Fibroblast of the conjunctiva (primary cell): ENCODE measurements around the gene SMIM22.
"Not testable (repeated sequence)": the region's sequence is repeated elsewhere in the genome, so short reads cannot be mapped to it uniquely, and the experiment has no call there.

Experiments used
- DNase-seq: peaks from one replicate; pipeline ENCODE4 v3.0.0-alpha.2; 2010; ENCODE audit warnings: low read depth

The SMIM22 gene

GRCh38 chr16:4768549-4769305 lies 26.4 kb upstream of the SMIM22 start:
- DNase-seq = peak; percentile 85

- DNase-seq = no peak
These were observed 25.9 kb upstream of the SMIM22 start for GRCh38 chr16:4769306-4769638.

- DNase-seq = no peak
These were observed 23.5 kb upstream of the SMIM22 start for GRCh38 chr16:4771646-4772045.

- DNase-seq = no peak
These were observed 22.8 kb upstream of the SMIM22 start for GRCh38 chr16:4772351-4772750.

- no peak for DNase-seq
These were observed 20.2 kb upstream of the SMIM22 start for GRCh38 chr16:4775005-4775404.

- DNase-seq = no peak
These were observed 18.9 kb upstream of the SMIM22 start for GRCh38 chr16:4776141-4776705.

- no peak for DNase-seq
These were observed 17.7 kb upstream of the SMIM22 start for GRCh38 chr16:4777339-4778049.

GRCh38 chr16:4778050-4778392 lies 17.1 kb upstream of the SMIM22 start:
- DNase-seq = no peak

- no peak for DNase-seq
These were observed 14.9 kb upstream of the SMIM22 start for GRCh38 chr16:4780235-4780634.

GRCh38 chr16:4783251-4783950 lies 11.8 kb upstream of the SMIM22 start:
- DNase-seq = no peak

GRCh38 chr16:4783951-4784336 lies 11.2 kb upstream of the SMIM22 start:
- no peak for DNase-seq

- not testable (repeated sequence) for DNase-seq
These were observed 10.7 kb upstream of the SMIM22 start for GRCh38 chr16:4784444-4784987.

GRCh38 chr16:4785758-4786433 lies 9.3 kb upstream of the SMIM22 start:
- DNase-seq = no peak

- DNase-seq = no peak
These were observed 8.1 kb upstream of the SMIM22 start for GRCh38 chr16:4787068-4787467.

- DNase-seq = no peak
These were observed 7.3 kb upstream of the SMIM22 start, which contains the start of gene SEPTIN12 for GRCh38 chr16:4787627-4788482. Gene SEPTIN12, minus strand, starts transcription at chr16:4788345. Its CDS starts 700 bp downstream, at chr16:4787645.

- no peak for DNase-seq
These were observed 6.7 kb upstream of the SMIM22 start for GRCh38 chr16:4788489-4788889.

GRCh38 chr16:4788910-4789309 lies 6.3 kb upstream of the SMIM22 start:
- no peak for DNase-seq

- no peak for DNase-seq
These were observed 4.9 kb upstream of the SMIM22 start for GRCh38 chr16:4790261-4790660.

- DNase-seq = no peak
These were observed 4.3 kb upstream of the SMIM22 start for GRCh38 chr16:4790871-4791270.

- no peak for DNase-seq
These were observed 2.1 kb upstream of the SMIM22 start for GRCh38 chr16:4792951-4793513.
